Measurements from ENCODE around the gene AUTS2.

DNA sequence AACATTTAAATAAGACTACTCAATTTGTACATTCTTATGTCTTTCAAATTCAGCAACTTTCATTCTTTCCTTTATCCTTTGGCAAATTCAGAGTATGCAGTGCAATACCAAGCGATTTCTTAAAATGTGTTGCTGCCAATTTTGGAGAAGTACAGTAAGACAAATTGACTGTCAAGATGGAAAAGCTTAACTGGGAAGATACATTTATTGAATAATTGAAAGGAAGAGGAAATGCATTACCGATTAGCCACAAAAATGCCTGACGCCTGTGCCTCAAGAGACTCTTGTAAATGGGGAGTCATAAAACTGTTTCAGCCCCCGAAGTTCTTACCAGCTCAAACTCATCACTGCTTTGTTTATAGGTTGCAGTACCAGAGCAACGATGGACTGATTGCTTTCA, 1160.4 kb downstream of the AUTS2 start:
- TF ChIP-seq CTCF (IDR thresholded peaks at IDR 0.05) (no peak), POLR2AphosphoS5 (IDR thresholded peaks at IDR 0.05; ENCODE audit: low read depth, low read length) (no peak)

All from Panc1 (cell line).